Activated CD8-positive, alpha-beta T cell treated with anti-CD3 and anti-CD28 coated beads, Interleukin-2, amount 10 ng/mL, durations not matched to agents 7 days and 5 days (primary cell): ENCODE measurements around the gene KCNC4. TPM values are rescaled to one million over a fixed set of nuclear protein-coding genes. Genes with fewer than 3 reads are reported as not detected.

Source experiments
- ATAC-seq: fragments of 150-1000 bp; cut with Tn5 transposase; one replicate; pipeline ENCODE4 v1.10.0; 2021; ENCODE audit warnings: moderate library complexity
- CTCF ChIA-PET: fragments of 350-600 bp; sonication (Branson Sonifier 250); formaldehyde crosslinking; loops from one replicate; lab custom pipeline; 2021; ENCODE audit warnings: antibody characterized with exemption; lab: Charles Lee
- POLR2A ChIA-PET: fragments of 350-600 bp; sonication (Branson Sonifier 250); formaldehyde crosslinking; loops from one replicate; lab custom pipeline; 2021; ENCODE audit warnings: antibody characterized with exemption; lab: Charles Lee
- DNase-seq: peaks from one replicate; pipeline ENCODE4 v3.0.0-alpha.2; 2020
- H3K27ac Mint-ChIP-seq: one replicate; pipeline ENCODE4 v1.8.0; 2021; ENCODE audit warnings: mild to moderate bottlenecking, mixed read lengths
- H3K27me3 Mint-ChIP-seq: one replicate; pipeline ENCODE4 v1.8.0; 2021; ENCODE audit warnings: low read depth, mixed read lengths
- H3K36me3 Mint-ChIP-seq: one replicate; pipeline ENCODE4 v1.8.0; 2021; ENCODE audit warnings: low read depth, mixed read lengths
- H3K4me1 Mint-ChIP-seq: one replicate; pipeline ENCODE4 v1.8.0; 2021; ENCODE audit warnings: low read depth, mixed read lengths
- H3K4me3 Mint-ChIP-seq: one replicate; pipeline ENCODE4 v1.8.0; 2021; ENCODE audit warnings: mild to moderate bottlenecking, mixed read lengths
- H3K9me3 Mint-ChIP-seq: one replicate; pipeline ENCODE4 v1.8.0; 2022; ENCODE audit warnings: mixed read lengths; ENCODE audit not compliant: insufficient read depth
- total RNA-seq, 2 experiments: library from RNA; stranded (reverse); gene quantifications; one replicate each; pipeline ENCODE4 v1.2.3, GENCODE V29; 2021

The KCNC4 gene
- 1 to 10 TPM; 7.5 to 8.3 TPM for total RNA-seq

DNA sequence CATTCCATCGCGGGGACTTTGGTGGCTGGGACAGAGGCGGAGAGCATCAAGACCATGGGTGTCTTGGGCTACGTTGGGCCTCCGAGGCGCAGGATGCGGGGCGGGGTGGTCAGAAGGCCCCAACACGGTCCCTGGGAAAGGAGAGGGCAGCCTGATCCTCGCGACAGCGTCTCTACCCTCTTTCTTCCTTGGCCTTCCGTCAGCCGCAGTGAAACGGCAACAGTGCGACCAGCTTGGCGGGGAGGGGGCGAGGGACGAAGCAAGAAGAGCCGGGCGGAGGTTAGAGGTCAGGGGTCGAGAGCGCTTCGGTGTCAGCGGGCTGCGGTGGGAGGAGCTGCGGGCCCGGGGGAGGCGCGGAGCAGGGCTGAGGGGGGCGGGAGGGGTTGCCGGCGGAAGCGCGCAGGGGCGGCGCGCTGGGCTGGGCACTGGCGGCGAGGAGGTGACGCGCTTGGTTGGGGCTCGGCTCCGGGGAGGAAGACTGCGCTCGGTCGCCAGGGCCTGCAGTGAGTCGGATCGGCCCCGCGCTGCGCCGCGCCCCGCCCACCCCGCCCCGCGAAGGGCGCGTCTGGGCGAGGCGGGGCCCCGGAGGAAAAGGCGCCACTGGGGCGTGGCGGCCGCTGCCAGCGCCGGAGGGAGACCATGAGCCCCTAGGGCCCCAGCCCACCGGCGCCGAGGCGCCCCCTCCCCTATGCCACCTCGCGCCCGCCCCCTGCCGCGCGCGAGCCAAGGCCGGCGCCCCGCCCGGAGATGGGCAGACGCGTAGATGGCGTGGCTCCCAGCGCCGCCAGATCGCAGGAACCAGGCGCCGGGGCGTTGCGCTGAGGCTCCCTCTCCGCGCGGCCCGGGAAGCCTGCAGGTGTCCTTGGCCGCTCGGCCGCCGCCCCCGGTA, at the start of gene KCNC4:
Gene KCNC4, plus strand, starts transcription at position 600 of the 889 bp plus-strand sequence. CDS start 1,186 bp downstream, outside the sequence.
- CTCF ChIA-PET, result interaction anchor here (0.7 to 10.7 kb wide), 16 partner anchors 9 to 299 kb away, joined by 3 to 460 read pairs (median 20); partner anchors contain the start of genes LAMTOR5 and RBM15
- Mint-ChIP-seq H3K4me1 (peaks cover 42% of the 10 kb centered on the region), H3K4me3 (peak within 1 kb of the TSS; percentile 81), H3K27me3 (peaks cover 8% of the 10 kb centered on the region), H3K36me3 (peaks cover 1% of the 10 kb centered on the region), H3K9me3 (no peaks in the 10 kb centered on the region), H3K27ac (peak within 1 kb of the TSS; percentile 95)
- DNase-seq (peak; percentile 96), ATAC-seq (peak; percentile 92)
- POLR2A ChIA-PET, result interaction anchor here (0.7 to 7.3 kb wide), 4 partner anchors 18 to 176 kb away, joined by 3 to 69 read pairs (median 4); partner anchors contain the start of genes RBM15 and STRIP1

DNA sequence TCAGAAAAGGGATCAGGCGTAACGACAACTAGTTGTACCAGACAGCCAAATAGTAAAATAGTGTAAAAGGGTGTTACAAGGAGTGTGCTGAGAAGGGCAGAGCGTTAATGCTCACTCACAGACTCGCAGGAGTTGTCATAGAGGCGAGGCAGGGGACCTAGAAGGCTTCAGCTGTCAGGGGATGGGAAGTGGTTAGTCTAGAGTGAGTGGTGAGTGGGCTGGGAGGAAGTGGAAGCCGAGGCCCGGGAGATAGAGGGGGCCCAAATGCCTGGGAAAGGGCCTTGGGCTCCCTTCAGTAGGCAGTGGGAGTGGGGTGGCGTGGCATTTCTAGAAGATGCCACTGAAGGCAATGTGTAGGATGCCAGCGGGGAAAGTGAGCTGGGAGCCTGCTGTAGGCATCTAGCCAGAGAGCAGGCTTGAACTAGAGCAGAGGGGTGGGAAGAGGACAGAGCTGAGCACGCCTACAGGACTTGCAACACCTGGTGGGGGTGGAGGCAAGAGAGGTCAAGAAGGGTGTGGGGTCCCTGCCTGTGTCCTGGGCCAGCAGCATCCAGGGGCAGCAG, 49.5 kb upstream of the KCNC4 start:
- Mint-ChIP-seq H3K27ac (no peak overlapping the region), H3K4me1 (peaks cover 9% of the 10 kb centered on the region), H3K9me3 (no peaks in the 10 kb centered on the region), H3K4me3 (no peak overlapping the region), H3K27me3 (peaks cover 6% of the 10 kb centered on the region), H3K36me3 (no peaks in the 10 kb centered on the region)
- ATAC-seq (no peak), DNase-seq (no peak)
- CTCF ChIA-PET, result no interaction called here
- POLR2A ChIA-PET, result no interaction called here

DNA sequence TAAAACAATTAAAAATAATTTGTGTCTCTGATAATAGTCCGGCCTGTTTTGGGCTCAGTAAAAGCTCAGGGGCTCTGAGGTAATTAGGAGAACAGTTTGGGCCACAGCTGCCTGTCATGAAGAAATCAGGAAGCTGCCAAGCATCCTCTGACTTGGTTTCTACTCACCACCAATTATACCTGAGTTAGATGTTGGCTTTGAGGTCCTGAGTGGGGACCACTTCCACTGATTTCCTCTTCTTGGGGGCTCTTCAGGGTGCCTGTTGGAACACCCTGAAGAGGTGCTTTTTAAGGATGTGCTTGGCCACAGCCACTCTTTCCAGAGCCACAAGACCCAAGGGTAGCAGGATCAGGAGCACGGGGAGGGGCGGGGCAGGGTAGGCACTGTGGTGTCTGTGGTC, 48.9 kb upstream of the KCNC4 start:
- H3K36me3 Mint-ChIP-seq, result no peaks in the 10 kb centered on the region
- ATAC-seq (no peak), DNase-seq (no peak)
- no peak overlapping the region for H3K27ac Mint-ChIP-seq
- H3K4me3 Mint-ChIP-seq, result no peak overlapping the region
- POLR2A ChIA-PET, result no interaction called here
- CTCF ChIA-PET, result interaction anchor here (0.8 kb wide), 1 partner anchor 127 kb away, joined by 3 read pairs; the partner anchor contains the start of gene STRIP1
- peaks cover 6% of the 10 kb centered on the region for H3K27me3 Mint-ChIP-seq
- peaks cover 9% of the 10 kb centered on the region for H3K4me1 Mint-ChIP-seq
- H3K9me3 Mint-ChIP-seq, result no peaks in the 10 kb centered on the region

DNA sequence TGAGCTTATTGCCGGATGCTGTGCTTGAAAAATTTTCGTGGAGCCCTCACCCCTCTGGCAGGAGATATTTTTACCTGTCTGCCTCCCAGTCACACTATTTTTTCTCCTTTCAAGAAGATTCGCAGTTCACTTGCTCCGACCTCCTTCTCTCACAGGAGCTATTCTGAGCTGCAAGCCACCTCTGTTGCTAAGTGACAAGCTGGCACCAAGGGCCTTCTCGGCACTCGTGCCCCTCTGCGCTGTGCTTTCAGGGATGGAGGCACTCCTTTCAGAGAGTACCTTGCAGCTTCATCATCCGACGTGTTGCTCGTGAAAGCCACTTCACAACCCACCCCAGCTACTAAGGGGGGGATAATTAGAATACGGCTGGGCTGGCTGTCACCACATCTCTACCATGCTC, 48.3 kb upstream of the KCNC4 start:
- ChIA-PET CTCF (interaction anchor here (0.8 kb wide), 1 partner anchor 127 kb away, joined by 3 read pairs; the partner anchor contains the start of gene STRIP1), POLR2A (no interaction called here)
- DNase-seq (no peak), ATAC-seq (no peak)
- Mint-ChIP-seq H3K27me3 (peaks cover 2% of the 10 kb centered on the region), H3K9me3 (no peaks in the 10 kb centered on the region), H3K4me3 (no peak overlapping the region), H3K4me1 (peaks cover 9% of the 10 kb centered on the region), H3K36me3 (no peaks in the 10 kb centered on the region), H3K27ac (no peak overlapping the region)

DNA sequence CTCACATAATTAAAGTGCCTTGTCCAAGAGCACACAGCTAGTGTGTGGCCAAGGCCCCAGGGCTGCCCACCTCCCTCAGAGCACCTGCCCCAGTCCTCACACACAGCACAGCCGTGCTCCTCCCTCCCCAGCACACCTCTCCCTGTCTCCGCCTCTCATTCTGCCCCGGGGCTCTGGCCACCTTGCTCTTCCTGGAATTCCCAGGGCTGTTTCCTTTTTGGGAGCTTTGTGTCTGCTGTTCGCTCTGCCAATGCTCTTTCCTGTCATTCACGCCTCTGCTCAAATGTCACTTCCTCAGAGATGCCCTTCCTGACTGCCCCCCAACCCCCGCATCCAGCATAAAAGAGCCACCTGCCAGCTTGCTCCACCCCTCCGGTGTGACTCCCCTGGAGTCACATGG, 46.5 kb upstream of the KCNC4 start:
- CTCF ChIA-PET, result no interaction called here
- no peaks in the 10 kb centered on the region for H3K36me3 Mint-ChIP-seq
- ATAC-seq, result no peak
- no peak overlapping the region for H3K27ac Mint-ChIP-seq
- POLR2A ChIA-PET, result no interaction called here
- H3K4me1 Mint-ChIP-seq, result peaks cover 9% of the 10 kb centered on the region
- no peaks in the 10 kb centered on the region for H3K27me3 Mint-ChIP-seq
- H3K4me3 Mint-ChIP-seq, result no peak overlapping the region
- H3K9me3 Mint-ChIP-seq, result no peaks in the 10 kb centered on the region
- no peak for DNase-seq

- Mint-ChIP-seq H3K4me1 (peaks cover 9% of the 10 kb centered on the region), H3K27ac (no peak overlapping the region), H3K9me3 (no peaks in the 10 kb centered on the region), H3K4me3 (no peak overlapping the region), H3K36me3 (no peaks in the 10 kb centered on the region), H3K27me3 (no peaks in the 10 kb centered on the region)
- POLR2A ChIA-PET, result no interaction called here
- DNase-seq (no peak), ATAC-seq (no peak)
- CTCF ChIA-PET, result interaction anchor here (1.0 kb wide), 1 partner anchor 48 kb away, joined by 4 read pairs; no protein-coding TSS in a partner anchor
Observed at GRCh38 chr1:110164725-110165350, 45.3 kb upstream of the KCNC4 start.

DNA sequence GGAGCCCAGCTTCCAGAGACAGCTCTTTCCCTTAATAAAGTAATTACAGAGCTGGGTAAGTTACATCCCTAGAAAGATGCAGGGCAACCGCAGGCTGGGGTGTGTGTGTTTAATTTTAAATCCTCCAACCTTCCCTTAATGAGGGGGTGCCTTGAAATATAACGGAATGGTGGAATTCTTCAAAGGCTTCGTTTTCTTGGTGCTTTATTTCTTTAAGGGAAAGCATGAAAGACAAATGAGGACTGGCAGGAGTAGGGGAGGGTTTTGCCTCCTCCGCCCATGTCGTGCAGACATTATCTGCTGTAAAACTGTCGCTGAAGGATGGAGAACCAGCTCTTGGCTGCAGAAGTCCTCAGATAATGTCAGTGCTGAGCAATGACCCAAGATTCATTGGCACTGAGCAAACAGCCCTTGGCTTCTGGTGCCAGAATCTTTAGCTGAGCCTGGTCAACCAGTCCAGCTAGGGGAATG, 44.3 kb upstream of the KCNC4 start:
- no peak overlapping the region for H3K4me3 Mint-ChIP-seq
- no peaks in the 10 kb centered on the region for H3K27me3 Mint-ChIP-seq
- CTCF ChIA-PET, result no interaction called here
- H3K4me1 Mint-ChIP-seq, result peaks cover under 1% of the 10 kb centered on the region
- H3K9me3 Mint-ChIP-seq, result no peaks in the 10 kb centered on the region
- no peaks in the 10 kb centered on the region for H3K36me3 Mint-ChIP-seq
- POLR2A ChIA-PET, result no interaction called here
- no peak for ATAC-seq
- DNase-seq, result no peak
- no peak overlapping the region for H3K27ac Mint-ChIP-seq

GRCh38 chr1:110166861-110167260, 43.3 kb upstream of the KCNC4 start:
- ChIA-PET POLR2A (interaction anchor here (0.7 kb wide), 2 partner anchors 49 to 752 kb away, joined by 3 read pairs; no protein-coding TSS in a partner anchor), CTCF (no interaction called here)
- Mint-ChIP-seq H3K27ac (no peak overlapping the region), H3K27me3 (no peaks in the 10 kb centered on the region), H3K4me1 (no peaks in the 10 kb centered on the region), H3K9me3 (no peaks in the 10 kb centered on the region), H3K4me3 (no peak overlapping the region), H3K36me3 (no peaks in the 10 kb centered on the region)
- DNase-seq (no peak), ATAC-seq (no peak)

GRCh38 chr1:110170766-110171733, 39.1 kb upstream of the KCNC4 start:
- H3K4me3 Mint-ChIP-seq, result no peak overlapping the region
- no peaks in the 10 kb centered on the region for H3K9me3 Mint-ChIP-seq
- ChIA-PET POLR2A (no interaction called here), CTCF (no interaction called here)
- DNase-seq (no peak), ATAC-seq (no peak)
- no peaks in the 10 kb centered on the region for H3K4me1 Mint-ChIP-seq
- no peaks in the 10 kb centered on the region for H3K36me3 Mint-ChIP-seq
- H3K27me3 Mint-ChIP-seq, result peaks cover 4% of the 10 kb centered on the region
- no peak overlapping the region for H3K27ac Mint-ChIP-seq

DNA sequence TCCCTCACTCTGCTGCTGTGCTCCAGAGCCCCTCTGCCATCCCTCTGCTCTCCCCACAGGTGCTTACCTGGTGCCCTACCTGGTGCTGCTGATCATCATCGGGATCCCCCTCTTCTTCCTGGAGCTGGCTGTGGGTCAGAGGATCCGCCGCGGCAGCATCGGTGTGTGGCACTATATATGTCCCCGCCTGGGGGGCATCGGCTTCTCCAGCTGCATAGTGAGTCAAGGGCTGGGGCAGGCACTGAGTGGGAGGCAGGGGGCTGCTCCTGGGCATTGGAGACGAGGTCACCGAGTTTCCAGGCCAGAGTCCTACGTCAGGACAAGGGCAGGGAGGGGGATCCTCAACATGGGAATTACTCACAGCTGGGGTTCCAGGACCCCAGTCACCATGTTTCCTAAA, 38.1 kb upstream of the KCNC4 start:
- DNase-seq (no peak), ATAC-seq (no peak)
- ChIA-PET POLR2A (no interaction called here), CTCF (no interaction called here)
- H3K4me1 Mint-ChIP-seq, result no peaks in the 10 kb centered on the region
- peaks cover 7% of the 10 kb centered on the region for H3K27me3 Mint-ChIP-seq
- no peaks in the 10 kb centered on the region for H3K36me3 Mint-ChIP-seq
- H3K4me3 Mint-ChIP-seq, result no peak overlapping the region
- H3K27ac Mint-ChIP-seq, result no peak overlapping the region
- no peaks in the 10 kb centered on the region for H3K9me3 Mint-ChIP-seq
